Neural progenitor cell (in vitro differentiated cells): Measurements from ENCODE around the gene PDK4. TPM values are rescaled to one million over a fixed set of nuclear protein-coding genes. Genes with fewer than 3 reads are reported as not detected.

Experiments used
- DNase-seq: peaks from one replicate; pipeline ENCODE4 v3.0.0-alpha.2; 2016; ENCODE audit warnings: low spot score
- H2AFZ ChIP-seq: fragments of 200-600 bp; sonication (generic); replicated peaks from 2 replicates; pipeline ENCODE4 v1.6.1; 2016; ENCODE audit warnings: antibody characterized with exemption
- H3F3A ChIP-seq: fragments of 200-600 bp; sonication (generic); 2 replicates; pipeline ENCODE4 v1.6.1; 2016; ENCODE audit warnings: antibody characterized with exemption, low read depth
- H3K27ac ChIP-seq: fragments of 200-600 bp; sonication (generic); 2 replicates; pipeline ENCODE4 v1.5.1; 2016; ENCODE audit warnings: mild to moderate bottlenecking
- H3K27me3 ChIP-seq: fragments of 200-600 bp; sonication (generic); 2 replicates; pipeline ENCODE4 v1.6.1; 2016; ENCODE audit warnings: mild to moderate bottlenecking, moderate library complexity
- H3K36me3 ChIP-seq: fragments of 200-600 bp; sonication (generic); 2 replicates; pipeline ENCODE4 v1.5.1; 2016
- H3K4me1 ChIP-seq: fragments of 200-600 bp; sonication (generic); 2 replicates; pipeline ENCODE4 v1.6.1; 2016; ENCODE audit warnings: mixed run types
- H3K4me2 ChIP-seq: fragments of 200-600 bp; sonication (generic); 2 replicates; pipeline ENCODE4 v1.6.1; 2016
- H3K4me3 ChIP-seq: fragments of 200-600 bp; sonication (generic); 2 replicates; pipeline ENCODE4 v1.5.1; 2016
- H3K79me2 ChIP-seq: fragments of 200-600 bp; sonication (generic); 2 replicates; pipeline ENCODE4 v1.6.1; 2016; ENCODE audit warnings: low read depth
- H3K9ac ChIP-seq: fragments of 200-600 bp; sonication (generic); 2 replicates; pipeline ENCODE4 v1.6.1; 2016
- H3K9me3 ChIP-seq: fragments of 200-600 bp; sonication (generic); 2 replicates; pipeline ENCODE4 v1.5.1; 2016; ENCODE audit warnings: low read depth
- H4K20me1 ChIP-seq: fragments of 200-600 bp; sonication (generic); 2 replicates; pipeline ENCODE4 v1.6.1; 2016; ENCODE audit warnings: low read depth
- H3K27ac Mint-ChIP-seq: 3 replicates; pipeline ENCODE4 v1.8.0; 2021; ENCODE audit warnings: mixed read lengths
- H3K27me3 Mint-ChIP-seq: 2 replicates; pipeline ENCODE4 v1.8.0; 2022; ENCODE audit warnings: low read depth, mild to moderate bottlenecking, inconsistent platforms, moderate library complexity, mixed read lengths; ENCODE audit not compliant: insufficient read depth
- H3K36me3 Mint-ChIP-seq: 3 replicates; pipeline ENCODE4 v1.8.0; 2021; ENCODE audit warnings: mixed read lengths
- H3K4me1 Mint-ChIP-seq: 3 replicates; pipeline ENCODE4 v1.8.0; 2021; ENCODE audit warnings: mixed read lengths
- H3K4me3 Mint-ChIP-seq: 3 replicates; pipeline ENCODE4 v1.8.0; 2021; ENCODE audit warnings: mild to moderate bottlenecking, moderate library complexity, mixed read lengths
- H3K9me3 Mint-ChIP-seq: 3 replicates; pipeline ENCODE4 v1.8.0; 2020; ENCODE audit warnings: mixed read lengths
- EZH2 ChIP-seq: fragments of 200-600 bp; sonication (generic); IDR thresholded peaks from 2 replicates; pipeline ENCODE4 v1.6.1; 2017; ENCODE audit warnings: antibody characterized with exemption, mild to moderate bottlenecking, moderate library complexity
- EZH2phosphoT487 ChIP-seq: fragments of 200-600 bp; sonication (generic); IDR thresholded peaks from 2 replicates; pipeline ENCODE4 v1.6.1; 2017; ENCODE audit warnings: antibody characterized with exemption
- total RNA-seq: library from RNA; depleted of rRNA; stranded (reverse); fragments of >200 nt; gene quantifications from 2 replicates; pipeline ENCODE4 v1.2.3, GENCODE V29; 2015; ENCODE audit warnings: low replicate concordance
- TF ChIP-seq, protein P1 (sequence below): fragments of 200-600 bp; sonication (generic); IDR thresholded peaks from 2 replicates; pipeline ENCODE4 v1.5.1; 2017; ENCODE audit warnings: antibody characterized with exemption, mild to moderate bottlenecking

The PDK4 gene
- total RNA-seq, 1 donor from 2014 or later, result not detected

DNA sequence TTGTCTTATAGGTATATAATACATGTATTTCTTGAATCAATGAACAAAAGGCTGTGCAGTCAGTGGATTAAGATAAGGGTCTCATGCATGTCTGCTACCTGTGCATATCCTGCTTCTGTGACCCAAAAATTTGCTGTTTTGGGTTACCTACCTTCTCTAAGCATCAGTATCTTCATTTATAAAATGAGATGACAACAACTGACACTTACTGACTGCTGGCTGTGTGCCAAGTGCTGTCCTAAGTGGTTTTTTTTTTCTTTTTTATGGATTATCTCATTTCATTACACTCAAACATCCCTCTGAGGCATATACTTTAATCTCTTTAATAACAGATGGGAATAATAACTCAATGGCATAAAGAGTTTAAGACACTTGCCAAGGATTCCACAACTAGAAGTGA lies 2.1 kb downstream of the PDK4 start:
- Mint-ChIP-seq H3K27ac (no peak overlapping the region), H3K4me1 (peaks cover 6% of the 10 kb centered on the region), H3K36me3 (no peaks in the 10 kb centered on the region), H3K4me3 (no peak overlapping the region), H3K9me3 (no peaks in the 10 kb centered on the region), H3K27me3 (peaks cover 14% of the 10 kb centered on the region)
- no peaks in the 10 kb centered on the region for H3F3A ChIP-seq
- H3K4me3 ChIP-seq, result no peak overlapping the region
- H3K27ac ChIP-seq, result no peak overlapping the region
- no peak for DNase-seq
- no peaks in the 10 kb centered on the region for H3K9me3 ChIP-seq
- H3K79me2 ChIP-seq, result no peaks in the 10 kb centered on the region
- H4K20me1 ChIP-seq, result peaks cover 7% of the 10 kb centered on the region
- no peaks in the 10 kb centered on the region for H3K36me3 ChIP-seq
- H3K27me3 ChIP-seq, result peaks cover 86% of the 10 kb centered on the region
- H2AFZ ChIP-seq, result no peak overlapping the region
- no peak overlapping the region for H3K4me2 ChIP-seq
- TF ChIP-seq EZH2 (no peak), EZH2phosphoT487 (peak; percentile 36)
- TF ChIP-seq, protein P1, sequence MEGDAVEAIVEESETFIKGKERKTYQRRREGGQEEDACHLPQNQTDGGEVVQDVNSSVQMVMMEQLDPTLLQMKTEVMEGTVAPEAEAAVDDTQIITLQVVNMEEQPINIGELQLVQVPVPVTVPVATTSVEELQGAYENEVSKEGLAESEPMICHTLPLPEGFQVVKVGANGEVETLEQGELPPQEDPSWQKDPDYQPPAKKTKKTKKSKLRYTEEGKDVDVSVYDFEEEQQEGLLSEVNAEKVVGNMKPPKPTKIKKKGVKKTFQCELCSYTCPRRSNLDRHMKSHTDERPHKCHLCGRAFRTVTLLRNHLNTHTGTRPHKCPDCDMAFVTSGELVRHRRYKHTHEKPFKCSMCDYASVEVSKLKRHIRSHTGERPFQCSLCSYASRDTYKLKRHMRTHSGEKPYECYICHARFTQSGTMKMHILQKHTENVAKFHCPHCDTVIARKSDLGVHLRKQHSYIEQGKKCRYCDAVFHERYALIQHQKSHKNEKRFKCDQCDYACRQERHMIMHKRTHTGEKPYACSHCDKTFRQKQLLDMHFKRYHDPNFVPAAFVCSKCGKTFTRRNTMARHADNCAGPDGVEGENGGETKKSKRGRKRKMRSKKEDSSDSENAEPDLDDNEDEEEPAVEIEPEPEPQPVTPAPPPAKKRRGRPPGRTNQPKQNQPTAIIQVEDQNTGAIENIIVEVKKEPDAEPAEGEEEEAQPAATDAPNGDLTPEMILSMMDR, result no peak
- H3K4me1 ChIP-seq, result no peaks in the 10 kb centered on the region
- H3K9ac ChIP-seq, result no peak overlapping the region

DNA sequence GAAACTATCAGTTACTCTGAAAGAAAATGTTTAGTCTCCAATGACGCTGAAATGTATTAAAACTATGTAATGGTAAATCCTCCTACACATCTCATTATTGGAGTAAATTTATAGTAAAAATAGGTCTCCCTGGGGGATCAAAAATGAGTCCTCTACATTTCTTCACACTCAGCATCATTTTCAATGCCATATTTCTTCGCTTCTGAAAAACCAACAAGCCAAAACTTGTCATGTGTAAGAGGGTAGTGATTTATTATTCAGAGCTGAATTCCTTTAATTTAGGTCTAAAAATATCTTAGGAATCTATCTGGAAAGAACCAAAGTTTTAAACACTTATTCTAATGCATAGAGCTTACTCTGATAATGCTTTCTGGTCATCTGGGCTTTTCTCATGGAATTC lies 3.0 kb downstream of the PDK4 start:
- Histone ChIP-seq H3K27me3 (peaks cover 78% of the 10 kb centered on the region), H3K9me3 (no peaks in the 10 kb centered on the region), H3K9ac (no peak overlapping the region), H3K27ac (no peak overlapping the region), H3K4me2 (no peak overlapping the region), H3K4me3 (no peak overlapping the region), H3K36me3 (no peaks in the 10 kb centered on the region), H4K20me1 (peaks cover 7% of the 10 kb centered on the region), H3F3A (no peaks in the 10 kb centered on the region), H2AFZ (no peak overlapping the region), H3K4me1 (no peaks in the 10 kb centered on the region), H3K79me2 (no peaks in the 10 kb centered on the region)
- TF ChIP-seq EZH2, result no peak
- TF ChIP-seq, protein P1, result no peak
- no peak for TF ChIP-seq EZH2phosphoT487
- no peaks in the 10 kb centered on the region for H3K9me3 Mint-ChIP-seq
- H3K4me1 Mint-ChIP-seq, result peaks cover 6% of the 10 kb centered on the region
- no peak for DNase-seq
- H3K36me3 Mint-ChIP-seq, result no peaks in the 10 kb centered on the region
- no peak overlapping the region for H3K27ac Mint-ChIP-seq
- H3K27me3 Mint-ChIP-seq, result peaks cover 14% of the 10 kb centered on the region
- no peak overlapping the region for H3K4me3 Mint-ChIP-seq

DNA sequence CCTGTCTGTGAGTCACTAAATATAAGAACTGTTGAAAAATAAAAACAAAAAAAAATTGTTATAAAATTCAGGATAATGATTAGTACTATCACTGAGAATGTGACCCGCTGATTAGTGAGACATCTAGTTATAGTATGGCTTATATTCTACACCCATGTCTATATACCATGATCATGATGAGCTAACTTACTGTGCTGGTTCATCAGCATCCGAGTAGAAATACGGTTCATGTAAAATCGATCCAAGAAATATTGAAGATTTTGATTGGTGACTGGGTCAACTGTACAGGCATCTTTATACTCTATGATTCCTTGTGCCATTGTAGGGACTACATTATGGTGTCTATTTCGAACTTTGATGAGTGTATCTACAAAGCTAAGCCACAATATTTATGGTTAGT lies 3.7 kb downstream of the PDK4 start:
- Histone ChIP-seq H3K4me3 (no peak overlapping the region), H3K27ac (no peak overlapping the region), H2AFZ (no peak overlapping the region), H3K36me3 (no peaks in the 10 kb centered on the region), H3F3A (no peaks in the 10 kb centered on the region), H3K4me1 (no peaks in the 10 kb centered on the region), H3K9me3 (no peaks in the 10 kb centered on the region), H4K20me1 (peaks cover 7% of the 10 kb centered on the region), H3K4me2 (no peak overlapping the region), H3K27me3 (peaks cover 70% of the 10 kb centered on the region), H3K9ac (no peak overlapping the region), H3K79me2 (no peaks in the 10 kb centered on the region)
- Mint-ChIP-seq H3K4me1 (peaks cover 6% of the 10 kb centered on the region), H3K27ac (no peak overlapping the region), H3K36me3 (no peaks in the 10 kb centered on the region), H3K9me3 (no peaks in the 10 kb centered on the region), H3K4me3 (no peak overlapping the region), H3K27me3 (peaks cover 11% of the 10 kb centered on the region)
- TF ChIP-seq EZH2phosphoT487 (no peak), EZH2 (no peak)
- no peak for DNase-seq

DNA sequence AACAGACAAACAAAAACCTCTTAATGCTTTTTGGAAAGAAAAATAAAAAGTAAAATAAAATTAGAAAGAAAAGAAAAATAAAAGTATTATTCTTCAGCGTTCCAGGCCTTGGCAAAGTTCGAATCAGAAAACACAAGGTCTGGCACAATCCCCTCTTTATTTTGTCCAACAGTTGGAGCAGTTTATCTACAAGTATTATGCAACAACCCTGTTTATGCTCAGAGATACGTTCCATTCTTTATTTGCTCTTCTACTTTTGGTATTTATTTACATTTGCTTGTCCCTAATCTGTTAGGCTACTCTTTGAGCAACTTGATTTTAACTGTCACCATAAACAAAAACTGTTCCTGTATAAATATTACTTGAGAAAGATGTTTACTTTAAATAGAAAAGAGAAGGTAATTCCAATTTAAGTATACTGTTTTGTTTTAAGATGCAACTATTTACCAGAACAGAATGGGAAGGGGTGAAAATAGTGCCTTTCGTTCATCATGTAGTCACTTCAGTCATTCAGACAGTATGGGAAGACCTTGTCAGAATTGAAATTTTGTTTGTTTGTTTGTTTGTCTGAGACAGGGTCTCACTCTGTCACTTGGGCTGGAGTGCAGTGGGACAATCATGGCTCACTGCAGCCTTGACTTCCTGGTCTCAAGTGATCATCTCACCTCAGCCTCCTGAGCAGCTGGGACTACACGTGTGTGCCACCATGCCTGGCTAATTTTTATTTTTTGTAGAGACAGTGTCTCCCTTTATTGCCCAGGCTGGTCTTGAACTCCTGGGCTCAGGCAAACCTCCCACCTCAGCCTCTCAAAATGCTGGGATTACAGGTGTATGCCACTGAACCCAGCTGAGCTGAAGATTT lies 5.7 kb downstream of the PDK4 start:
- Histone ChIP-seq H3K36me3 (no peaks in the 10 kb centered on the region), H3K4me1 (no peaks in the 10 kb centered on the region), H3K9ac (no peak overlapping the region), H3F3A (no peaks in the 10 kb centered on the region), H2AFZ (no peak overlapping the region), H3K4me3 (no peak overlapping the region), H3K27me3 (peaks cover 51% of the 10 kb centered on the region), H4K20me1 (peaks cover 2% of the 10 kb centered on the region), H3K79me2 (no peaks in the 10 kb centered on the region), H3K27ac (no peak overlapping the region), H3K4me2 (no peak overlapping the region), H3K9me3 (no peaks in the 10 kb centered on the region)
- Mint-ChIP-seq H3K9me3 (no peaks in the 10 kb centered on the region), H3K4me1 (peaks cover 4% of the 10 kb centered on the region), H3K4me3 (no peak overlapping the region), H3K27ac (no peak overlapping the region), H3K36me3 (no peaks in the 10 kb centered on the region), H3K27me3 (peaks cover 6% of the 10 kb centered on the region)
- DNase-seq, result no peak
- TF ChIP-seq EZH2phosphoT487 (no peak), EZH2 (no peak)
- TF ChIP-seq, protein P1, result no peak
